GM23338 (cell line): ENCODE results near the gene MYL11.

ENCODE experiments used
- CREB1 ChIP-seq: fragments of 250-450 bp; sonication (Bioruptor Pico); IDR thresholded peaks from 2 replicates; pipeline ENCODE4 v1.5.0; 2020; ENCODE audit warnings: low read depth, mild to moderate bottlenecking, moderate library complexity
- EZH2 ChIP-seq: fragments of 200-600 bp; sonication (generic); IDR thresholded peaks from one replicate; pipeline ENCODE4 v1.8.0; 2017; ENCODE audit warnings: antibody characterized with exemption, mild to moderate bottlenecking, low read depth; ENCODE audit not compliant: unreplicated experiment
- EZH2phosphoT487 ChIP-seq: fragments of 200-600 bp; sonication (generic); IDR thresholded peaks from one replicate; pipeline ENCODE4 v1.8.1; 2018; ENCODE audit warnings: antibody characterized with exemption; ENCODE audit not compliant: unreplicated experiment
- JUNB ChIP-seq: IDR thresholded peaks from one replicate; pipeline ENCODE4 v1.6.1; 2016; ENCODE audit warnings: antibody characterized with exemption; ENCODE audit not compliant: unreplicated experiment
- POLR2AphosphoS5 ChIP-seq: IDR thresholded peaks from 2 replicates; pipeline ENCODE4 v1.6.1; 2016; ENCODE audit warnings: antibody characterized with exemption, low read depth
- STAT1 ChIP-seq: IDR thresholded peaks from one replicate; pipeline ENCODE4 v1.6.1; 2016; ENCODE audit warnings: antibody characterized with exemption; ENCODE audit not compliant: unreplicated experiment
- ZNF114 ChIP-seq: fragments of 250-450 bp; sonication (Bioruptor Pico); IDR thresholded peaks from 2 replicates; pipeline ENCODE4 v1.5.0; 2020; ENCODE audit warnings: mild to moderate bottlenecking, moderate library complexity
- TF ChIP-seq, protein P1 (sequence below), 2 experiments: fragments of 200-600 bp in 1 of 2; sonication (generic) in 1 of 2; conservative IDR thresholded peaks; 2 replicates each; pipeline versions ENCODE4 v1.5.1 to v1.6.1; 2016 to 2017; ENCODE audit warnings: antibody characterized with exemption in 2 of 2, low read depth in 2 of 2, mild to moderate bottlenecking in 2 of 2, moderate library complexity in 1 of 2
- TF ChIP-seq, protein P2 (sequence below): IDR thresholded peaks from one replicate; pipeline ENCODE4 v1.6.1; 2018; ENCODE audit warnings: antibody characterized with exemption; ENCODE audit not compliant: unreplicated experiment
- TF ChIP-seq, protein P3 (sequence below): fragments of 250-450 bp; sonication (Bioruptor Pico); IDR thresholded peaks from 2 replicates; pipeline ENCODE4 v1.5.0; 2020; ENCODE audit warnings: mild to moderate bottlenecking, moderate library complexity

DNA sequence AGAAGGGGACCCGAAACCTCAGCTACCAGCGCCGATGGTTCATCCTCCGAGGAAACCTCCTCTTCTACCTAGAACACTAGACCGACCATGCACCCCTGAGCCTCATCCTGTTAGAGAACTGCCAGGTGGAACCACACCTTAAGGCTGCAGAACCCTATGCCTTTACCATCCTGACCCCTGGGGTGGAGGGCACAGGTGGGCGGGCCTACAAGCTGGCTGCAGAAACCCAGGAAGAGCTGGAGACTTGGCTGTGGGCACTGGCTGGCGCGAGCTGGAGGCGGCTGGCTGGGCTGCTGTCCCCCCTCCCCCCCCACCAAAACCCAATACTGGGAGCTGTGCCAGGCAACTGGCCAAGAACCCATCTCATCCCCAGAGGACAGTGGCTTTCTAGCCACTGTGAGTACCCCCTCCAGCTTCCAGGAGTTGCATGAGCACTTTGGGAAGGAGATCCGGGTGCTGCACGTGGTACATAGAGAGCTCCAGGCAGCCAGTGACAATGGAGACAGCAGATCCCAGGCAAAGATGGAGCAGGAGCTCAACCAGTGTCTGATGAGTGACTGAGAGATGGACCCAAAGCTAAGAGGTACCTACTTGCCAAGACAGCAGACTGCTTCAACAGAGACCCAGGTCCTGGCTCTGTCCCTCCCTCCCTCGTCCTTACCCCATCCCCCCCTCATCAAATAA lies 18.1 kb upstream of the MYL11 start:
- TF ChIP-seq, protein P1, sequence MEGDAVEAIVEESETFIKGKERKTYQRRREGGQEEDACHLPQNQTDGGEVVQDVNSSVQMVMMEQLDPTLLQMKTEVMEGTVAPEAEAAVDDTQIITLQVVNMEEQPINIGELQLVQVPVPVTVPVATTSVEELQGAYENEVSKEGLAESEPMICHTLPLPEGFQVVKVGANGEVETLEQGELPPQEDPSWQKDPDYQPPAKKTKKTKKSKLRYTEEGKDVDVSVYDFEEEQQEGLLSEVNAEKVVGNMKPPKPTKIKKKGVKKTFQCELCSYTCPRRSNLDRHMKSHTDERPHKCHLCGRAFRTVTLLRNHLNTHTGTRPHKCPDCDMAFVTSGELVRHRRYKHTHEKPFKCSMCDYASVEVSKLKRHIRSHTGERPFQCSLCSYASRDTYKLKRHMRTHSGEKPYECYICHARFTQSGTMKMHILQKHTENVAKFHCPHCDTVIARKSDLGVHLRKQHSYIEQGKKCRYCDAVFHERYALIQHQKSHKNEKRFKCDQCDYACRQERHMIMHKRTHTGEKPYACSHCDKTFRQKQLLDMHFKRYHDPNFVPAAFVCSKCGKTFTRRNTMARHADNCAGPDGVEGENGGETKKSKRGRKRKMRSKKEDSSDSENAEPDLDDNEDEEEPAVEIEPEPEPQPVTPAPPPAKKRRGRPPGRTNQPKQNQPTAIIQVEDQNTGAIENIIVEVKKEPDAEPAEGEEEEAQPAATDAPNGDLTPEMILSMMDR (conservative IDR thresholded peaks at IDR 0.05; ENCODE audit: low read depth in 2 of 2) = no peak
- TF ChIP-seq, protein P2, sequence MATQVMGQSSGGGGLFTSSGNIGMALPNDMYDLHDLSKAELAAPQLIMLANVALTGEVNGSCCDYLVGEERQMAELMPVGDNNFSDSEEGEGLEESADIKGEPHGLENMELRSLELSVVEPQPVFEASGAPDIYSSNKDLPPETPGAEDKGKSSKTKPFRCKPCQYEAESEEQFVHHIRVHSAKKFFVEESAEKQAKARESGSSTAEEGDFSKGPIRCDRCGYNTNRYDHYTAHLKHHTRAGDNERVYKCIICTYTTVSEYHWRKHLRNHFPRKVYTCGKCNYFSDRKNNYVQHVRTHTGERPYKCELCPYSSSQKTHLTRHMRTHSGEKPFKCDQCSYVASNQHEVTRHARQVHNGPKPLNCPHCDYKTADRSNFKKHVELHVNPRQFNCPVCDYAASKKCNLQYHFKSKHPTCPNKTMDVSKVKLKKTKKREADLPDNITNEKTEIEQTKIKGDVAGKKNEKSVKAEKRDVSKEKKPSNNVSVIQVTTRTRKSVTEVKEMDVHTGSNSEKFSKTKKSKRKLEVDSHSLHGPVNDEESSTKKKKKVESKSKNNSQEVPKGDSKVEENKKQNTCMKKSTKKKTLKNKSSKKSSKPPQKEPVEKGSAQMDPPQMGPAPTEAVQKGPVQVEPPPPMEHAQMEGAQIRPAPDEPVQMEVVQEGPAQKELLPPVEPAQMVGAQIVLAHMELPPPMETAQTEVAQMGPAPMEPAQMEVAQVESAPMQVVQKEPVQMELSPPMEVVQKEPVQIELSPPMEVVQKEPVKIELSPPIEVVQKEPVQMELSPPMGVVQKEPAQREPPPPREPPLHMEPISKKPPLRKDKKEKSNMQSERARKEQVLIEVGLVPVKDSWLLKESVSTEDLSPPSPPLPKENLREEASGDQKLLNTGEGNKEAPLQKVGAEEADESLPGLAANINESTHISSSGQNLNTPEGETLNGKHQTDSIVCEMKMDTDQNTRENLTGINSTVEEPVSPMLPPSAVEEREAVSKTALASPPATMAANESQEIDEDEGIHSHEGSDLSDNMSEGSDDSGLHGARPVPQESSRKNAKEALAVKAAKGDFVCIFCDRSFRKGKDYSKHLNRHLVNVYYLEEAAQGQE = no peak
- TF ChIP-seq POLR2AphosphoS5 (no peak), EZH2 (no peak), CREB1 (CRISPR knock-in tag) (no peak), JUNB (no peak), STAT1 (no peak), EZH2phosphoT487 (no peak), ZNF114 (no peak)
- TF ChIP-seq, protein P3, sequence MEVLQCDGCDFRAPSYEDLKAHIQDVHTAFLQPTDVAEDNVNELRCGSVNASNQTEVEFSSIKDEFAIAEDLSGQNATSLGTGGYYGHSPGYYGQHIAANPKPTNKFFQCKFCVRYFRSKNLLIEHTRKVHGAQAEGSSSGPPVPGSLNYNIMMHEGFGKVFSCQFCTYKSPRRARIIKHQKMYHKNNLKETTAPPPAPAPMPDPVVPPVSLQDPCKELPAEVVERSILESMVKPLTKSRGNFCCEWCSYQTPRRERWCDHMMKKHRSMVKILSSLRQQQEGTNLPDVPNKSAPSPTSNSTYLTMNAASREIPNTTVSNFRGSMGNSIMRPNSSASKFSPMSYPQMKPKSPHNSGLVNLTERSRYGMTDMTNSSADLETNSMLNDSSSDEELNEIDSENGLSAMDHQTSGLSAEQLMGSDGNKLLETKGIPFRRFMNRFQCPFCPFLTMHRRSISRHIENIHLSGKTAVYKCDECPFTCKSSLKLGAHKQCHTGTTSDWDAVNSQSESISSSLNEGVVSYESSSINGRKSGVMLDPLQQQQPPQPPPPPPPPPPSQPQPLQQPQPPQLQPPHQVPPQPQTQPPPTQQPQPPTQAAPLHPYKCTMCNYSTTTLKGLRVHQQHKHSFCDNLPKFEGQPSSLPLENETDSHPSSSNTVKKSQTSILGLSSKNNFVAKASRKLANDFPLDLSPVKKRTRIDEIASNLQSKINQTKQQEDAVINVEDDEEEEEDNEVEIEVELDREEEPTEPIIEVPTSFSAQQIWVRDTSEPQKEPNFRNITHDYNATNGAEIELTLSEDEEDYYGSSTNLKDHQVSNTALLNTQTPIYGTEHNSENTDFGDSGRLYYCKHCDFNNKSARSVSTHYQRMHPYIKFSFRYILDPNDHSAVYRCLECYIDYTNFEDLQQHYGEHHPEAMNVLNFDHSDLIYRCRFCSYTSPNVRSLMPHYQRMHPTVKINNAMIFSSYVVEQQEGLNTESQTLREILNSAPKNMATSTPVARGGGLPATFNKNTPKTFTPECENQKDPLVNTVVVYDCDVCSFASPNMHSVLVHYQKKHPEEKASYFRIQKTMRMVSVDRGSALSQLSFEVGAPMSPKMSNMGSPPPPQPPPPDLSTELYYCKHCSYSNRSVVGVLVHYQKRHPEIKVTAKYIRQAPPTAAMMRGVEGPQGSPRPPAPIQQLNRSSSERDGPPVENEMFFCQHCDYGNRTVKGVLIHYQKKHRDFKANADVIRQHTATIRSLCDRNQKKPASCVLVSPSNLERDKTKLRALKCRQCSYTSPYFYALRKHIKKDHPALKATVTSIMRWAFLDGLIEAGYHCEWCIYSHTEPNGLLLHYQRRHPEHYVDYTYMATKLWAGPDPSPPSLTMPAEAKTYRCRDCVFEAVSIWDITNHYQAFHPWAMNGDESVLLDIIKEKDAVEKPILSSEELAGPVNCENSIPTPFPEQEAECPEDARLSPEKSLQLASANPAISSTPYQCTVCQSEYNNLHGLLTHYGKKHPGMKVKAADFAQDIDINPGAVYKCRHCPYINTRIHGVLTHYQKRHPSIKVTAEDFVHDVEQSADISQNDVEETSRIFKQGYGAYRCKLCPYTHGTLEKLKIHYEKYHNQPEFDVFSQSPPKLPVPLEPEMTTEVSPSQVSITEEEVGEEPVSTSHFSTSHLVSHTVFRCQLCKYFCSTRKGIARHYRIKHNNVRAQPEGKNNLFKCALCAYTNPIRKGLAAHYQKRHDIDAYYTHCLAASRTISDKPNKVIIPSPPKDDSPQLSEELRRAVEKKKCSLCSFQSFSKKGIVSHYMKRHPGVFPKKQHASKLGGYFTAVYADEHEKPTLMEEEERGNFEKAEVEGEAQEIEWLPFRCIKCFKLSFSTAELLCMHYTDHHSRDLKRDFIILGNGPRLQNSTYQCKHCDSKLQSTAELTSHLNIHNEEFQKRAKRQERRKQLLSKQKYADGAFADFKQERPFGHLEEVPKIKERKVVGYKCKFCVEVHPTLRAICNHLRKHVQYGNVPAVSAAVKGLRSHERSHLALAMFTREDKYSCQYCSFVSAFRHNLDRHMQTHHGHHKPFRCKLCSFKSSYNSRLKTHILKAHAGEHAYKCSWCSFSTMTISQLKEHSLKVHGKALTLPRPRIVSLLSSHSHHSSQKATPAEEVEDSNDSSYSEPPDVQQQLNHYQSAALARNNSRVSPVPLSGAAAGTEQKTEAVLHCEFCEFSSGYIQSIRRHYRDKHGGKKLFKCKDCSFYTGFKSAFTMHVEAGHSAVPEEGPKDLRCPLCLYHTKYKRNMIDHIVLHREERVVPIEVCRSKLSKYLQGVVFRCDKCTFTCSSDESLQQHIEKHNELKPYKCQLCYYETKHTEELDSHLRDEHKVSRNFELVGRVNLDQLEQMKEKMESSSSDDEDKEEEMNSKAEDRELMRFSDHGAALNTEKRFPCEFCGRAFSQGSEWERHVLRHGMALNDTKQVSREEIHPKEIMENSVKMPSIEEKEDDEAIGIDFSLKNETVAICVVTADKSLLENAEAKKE (CRISPR knock-in tag) = no peak
